Raji (cell line): Measurements from ENCODE around the gene TMTC4.

Experiments used
- POLR2A ChIP-seq: IDR thresholded peaks from 2 replicates; pipeline ENCODE4 v1.6.1; 2011; ENCODE audit warnings: low read depth, low read length, control low read depth; ENCODE audit not compliant: insufficient read depth

Gene TMTC4

GRCh38 chr13:100673713-100674571 lies 653 bp downstream of the TMTC4 start:
- TF ChIP-seq POLR2A: no peak

- TF ChIP-seq POLR2A: no peak
Measured at GRCh38 chr13:100673376-100673712, 1.3 kb downstream of the TMTC4 start.

- TF ChIP-seq POLR2A: no peak
Measured at GRCh38 chr13:100671389-100672182, 3.0 kb downstream of the TMTC4 start.

GRCh38 chr13:100668408-100668807 lies 6.2 kb downstream of the TMTC4 start:
- TF ChIP-seq POLR2A: no peak

GRCh38 chr13:100667894-100668293 lies 6.7 kb downstream of the TMTC4 start:
- no peak for TF ChIP-seq POLR2A

- no peak for TF ChIP-seq POLR2A
Measured at GRCh38 chr13:100666124-100666523, 8.5 kb downstream of the TMTC4 start.

- TF ChIP-seq POLR2A: no peak
Measured at GRCh38 chr13:100665403-100665802, 9.2 kb downstream of the TMTC4 start.

GRCh38 chr13:100664171-100664900 lies 10.3 kb downstream of the TMTC4 start:
- TF ChIP-seq POLR2A: no peak

- no peak for TF ChIP-seq POLR2A
Measured at GRCh38 chr13:100662468-100663211, 12.0 kb downstream of the TMTC4 start.

- no peak for TF ChIP-seq POLR2A
Measured at GRCh38 chr13:100660761-100661160, 13.8 kb downstream of the TMTC4 start.

- TF ChIP-seq POLR2A: no peak
Measured at GRCh38 chr13:100659578-100659977, 15.0 kb downstream of the TMTC4 start.

- TF ChIP-seq POLR2A: no peak
Measured at GRCh38 chr13:100658363-100658762, 16.2 kb downstream of the TMTC4 start.

- TF ChIP-seq POLR2A: no peak
Measured at GRCh38 chr13:100657881-100658315, 16.7 kb downstream of the TMTC4 start.

GRCh38 chr13:100652510-100652909 lies 22.1 kb downstream of the TMTC4 start:
- no peak for TF ChIP-seq POLR2A

GRCh38 chr13:100650326-100650725 lies 24.3 kb downstream of the TMTC4 start:
- no peak for TF ChIP-seq POLR2A
